NB4 (cell line): ENCODE results near the gene UVRAG.

Source experiments
- TF ChIP-seq, protein P1 (sequence below): IDR thresholded peaks from 2 replicates; pipeline ENCODE4 v1.6.1; 2011; ENCODE audit warnings: low read depth, low read length
- TF ChIP-seq, protein P2 (sequence below): IDR thresholded peaks from one replicate; pipeline ENCODE4 v1.5.1; 2012; ENCODE audit warnings: low read depth, low read length

DNA sequence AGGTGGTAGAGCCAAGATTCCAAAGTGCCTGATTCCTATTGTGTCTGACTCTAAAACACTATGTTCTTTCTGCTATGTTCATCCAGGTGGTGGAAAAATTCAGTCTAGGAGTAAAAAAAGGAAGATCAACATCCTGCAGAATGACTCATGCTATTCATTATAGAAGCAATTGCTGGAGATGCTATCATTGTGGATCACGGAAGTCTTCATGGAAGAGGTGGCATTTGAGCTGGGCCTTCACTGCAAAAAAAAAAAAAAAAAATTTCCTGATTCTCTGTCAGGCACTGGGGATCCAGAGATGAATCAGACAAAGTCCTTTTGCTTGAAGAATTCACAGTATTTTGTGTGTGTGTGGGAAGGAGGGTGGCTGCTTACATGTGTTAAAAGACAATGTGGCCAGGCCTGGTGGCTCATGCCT lies 1.4 kb upstream of the UVRAG start:
- TF ChIP-seq, protein P1, sequence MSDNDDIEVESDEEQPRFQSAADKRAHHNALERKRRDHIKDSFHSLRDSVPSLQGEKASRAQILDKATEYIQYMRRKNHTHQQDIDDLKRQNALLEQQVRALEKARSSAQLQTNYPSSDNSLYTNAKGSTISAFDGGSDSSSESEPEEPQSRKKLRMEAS, result no peak
- TF ChIP-seq, protein P2, sequence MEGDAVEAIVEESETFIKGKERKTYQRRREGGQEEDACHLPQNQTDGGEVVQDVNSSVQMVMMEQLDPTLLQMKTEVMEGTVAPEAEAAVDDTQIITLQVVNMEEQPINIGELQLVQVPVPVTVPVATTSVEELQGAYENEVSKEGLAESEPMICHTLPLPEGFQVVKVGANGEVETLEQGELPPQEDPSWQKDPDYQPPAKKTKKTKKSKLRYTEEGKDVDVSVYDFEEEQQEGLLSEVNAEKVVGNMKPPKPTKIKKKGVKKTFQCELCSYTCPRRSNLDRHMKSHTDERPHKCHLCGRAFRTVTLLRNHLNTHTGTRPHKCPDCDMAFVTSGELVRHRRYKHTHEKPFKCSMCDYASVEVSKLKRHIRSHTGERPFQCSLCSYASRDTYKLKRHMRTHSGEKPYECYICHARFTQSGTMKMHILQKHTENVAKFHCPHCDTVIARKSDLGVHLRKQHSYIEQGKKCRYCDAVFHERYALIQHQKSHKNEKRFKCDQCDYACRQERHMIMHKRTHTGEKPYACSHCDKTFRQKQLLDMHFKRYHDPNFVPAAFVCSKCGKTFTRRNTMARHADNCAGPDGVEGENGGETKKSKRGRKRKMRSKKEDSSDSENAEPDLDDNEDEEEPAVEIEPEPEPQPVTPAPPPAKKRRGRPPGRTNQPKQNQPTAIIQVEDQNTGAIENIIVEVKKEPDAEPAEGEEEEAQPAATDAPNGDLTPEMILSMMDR, result no peak
